ENCODE results near the gene EGFL8. TPM values are rescaled to one million over a fixed set of nuclear protein-coding genes. Genes with fewer than 3 reads are reported as not detected.

Gene EGFL8
- total RNA-seq, 1 experiment from 2014 or later, result 18.8 TPM

DNA sequence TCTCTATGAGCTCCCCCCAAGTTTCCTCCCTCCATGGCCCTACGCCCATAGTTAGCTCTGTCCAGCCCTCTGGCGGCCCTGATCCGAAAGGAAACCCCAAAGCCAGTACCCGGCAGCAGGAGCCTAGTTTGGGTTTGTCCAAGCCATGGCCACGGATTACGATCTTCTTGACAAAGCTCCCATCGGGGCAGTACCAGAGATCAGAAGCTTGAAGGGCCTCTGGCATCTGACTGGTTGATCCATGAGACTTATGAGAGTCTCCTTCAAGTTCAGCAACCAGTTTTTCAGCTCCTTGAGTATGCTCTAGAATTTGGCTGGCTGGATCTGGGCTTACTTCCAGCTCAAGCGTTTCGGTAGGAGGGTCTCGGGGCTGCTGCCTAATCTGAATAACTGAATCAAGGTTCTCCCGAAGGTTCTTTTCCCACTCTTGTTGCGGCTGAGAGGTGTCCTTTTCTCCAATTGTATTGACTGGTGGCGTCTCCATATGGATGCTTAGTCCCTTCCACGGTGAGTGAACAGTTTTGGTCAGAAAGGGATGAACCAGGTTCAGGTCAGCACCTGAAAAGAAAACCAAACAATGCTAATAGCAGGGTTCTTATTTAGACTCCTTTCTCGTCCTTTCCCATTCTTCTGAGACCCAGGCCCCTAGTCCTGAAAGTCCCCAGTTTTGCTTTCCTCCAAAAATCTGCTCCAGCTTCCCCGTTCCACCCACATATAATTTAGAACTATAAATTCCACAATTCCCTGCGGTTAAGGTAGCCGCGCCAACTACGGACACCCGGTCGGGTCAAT lies 34.9 kb upstream of the EGFL8 start:
- intact Hi-C loops (cut with micrococcal nuclease; ENCODE audit: unreplicated experiment), result no loop called here
- Mint-ChIP-seq H3K27ac (ENCODE audit: unreplicated experiment) (peak overlapping the region; percentile 91), H3K4me1 (ENCODE audit: low read depth, unreplicated experiment) (peaks cover 23% of the 10 kb centered on the region), H3K27me3 (ENCODE audit: unreplicated experiment) (peaks cover 13% of the 10 kb centered on the region), H3K36me3 (ENCODE audit: insufficient read depth, unreplicated experiment) (peaks cover 59% of the 10 kb centered on the region), H3K9me3 (ENCODE audit: low read depth, unreplicated experiment) (no peaks in the 10 kb centered on the region), H3K4me3 (ENCODE audit: low read depth, unreplicated experiment) (peak overlapping the region; percentile 98)
- TF ChIP-seq, protein P1, sequence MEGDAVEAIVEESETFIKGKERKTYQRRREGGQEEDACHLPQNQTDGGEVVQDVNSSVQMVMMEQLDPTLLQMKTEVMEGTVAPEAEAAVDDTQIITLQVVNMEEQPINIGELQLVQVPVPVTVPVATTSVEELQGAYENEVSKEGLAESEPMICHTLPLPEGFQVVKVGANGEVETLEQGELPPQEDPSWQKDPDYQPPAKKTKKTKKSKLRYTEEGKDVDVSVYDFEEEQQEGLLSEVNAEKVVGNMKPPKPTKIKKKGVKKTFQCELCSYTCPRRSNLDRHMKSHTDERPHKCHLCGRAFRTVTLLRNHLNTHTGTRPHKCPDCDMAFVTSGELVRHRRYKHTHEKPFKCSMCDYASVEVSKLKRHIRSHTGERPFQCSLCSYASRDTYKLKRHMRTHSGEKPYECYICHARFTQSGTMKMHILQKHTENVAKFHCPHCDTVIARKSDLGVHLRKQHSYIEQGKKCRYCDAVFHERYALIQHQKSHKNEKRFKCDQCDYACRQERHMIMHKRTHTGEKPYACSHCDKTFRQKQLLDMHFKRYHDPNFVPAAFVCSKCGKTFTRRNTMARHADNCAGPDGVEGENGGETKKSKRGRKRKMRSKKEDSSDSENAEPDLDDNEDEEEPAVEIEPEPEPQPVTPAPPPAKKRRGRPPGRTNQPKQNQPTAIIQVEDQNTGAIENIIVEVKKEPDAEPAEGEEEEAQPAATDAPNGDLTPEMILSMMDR (IDR thresholded peaks at IDR 0.05; ENCODE audit: unreplicated experiment), result no peak
- CTCF ChIA-PET, result interaction anchor here (0.6 to 4.6 kb wide), 11 partner anchors 11 to 1431 kb away, joined by 3 to 39 read pairs (median 4); partner anchors contain the start of gene VARS2
- TSS peak; percentile 41 for BruUV-seq (replicated peaks)
- DNase-seq, result no peak

DNA sequence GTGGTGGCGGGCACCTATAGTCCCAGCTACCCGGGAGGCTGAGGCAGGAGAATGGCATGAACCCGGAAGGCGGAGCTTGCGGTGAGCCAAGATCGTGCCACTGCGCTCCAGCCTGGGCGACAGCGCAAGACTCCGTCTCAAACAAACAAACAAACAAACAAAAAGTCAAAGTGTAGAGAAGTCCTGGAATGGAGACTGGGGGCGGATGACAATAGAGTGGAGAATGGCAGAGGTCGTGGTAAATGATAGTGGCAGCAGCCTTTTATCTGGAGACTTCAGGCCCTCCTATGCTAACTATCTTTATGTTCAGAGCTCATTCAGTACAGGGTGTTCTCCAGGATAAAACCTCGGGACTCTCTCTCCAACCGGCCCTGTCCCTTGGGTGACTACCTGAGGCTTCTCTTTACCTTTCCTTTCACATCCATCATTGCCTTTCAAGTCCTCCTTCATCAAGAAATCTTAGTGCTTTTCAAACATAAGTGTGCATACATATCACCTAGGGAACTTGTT lies 32.9 kb upstream of the EGFL8 start:
- TF ChIP-seq, protein P1 (IDR thresholded peaks at IDR 0.05; ENCODE audit: unreplicated experiment), result no peak
- no TSS peak for BruUV-seq (replicated peaks)
- Mint-ChIP-seq H3K36me3 (ENCODE audit: insufficient read depth, unreplicated experiment) (peaks cover 47% of the 10 kb centered on the region), H3K27ac (ENCODE audit: unreplicated experiment) (no peak overlapping the region), H3K9me3 (ENCODE audit: low read depth, unreplicated experiment) (no peaks in the 10 kb centered on the region), H3K4me3 (ENCODE audit: low read depth, unreplicated experiment) (no peak overlapping the region), H3K4me1 (ENCODE audit: low read depth, unreplicated experiment) (peaks cover 17% of the 10 kb centered on the region), H3K27me3 (ENCODE audit: unreplicated experiment) (peaks cover 29% of the 10 kb centered on the region)
- no peak for DNase-seq
- intact Hi-C loops (cut with micrococcal nuclease; ENCODE audit: unreplicated experiment), result no loop called here
- CTCF ChIA-PET, result interaction anchor here (0.6 kb wide), 2 partner anchors 64 to 642 kb away, joined by 3 to 4 read pairs; no protein-coding TSS in a partner anchor

DNA sequence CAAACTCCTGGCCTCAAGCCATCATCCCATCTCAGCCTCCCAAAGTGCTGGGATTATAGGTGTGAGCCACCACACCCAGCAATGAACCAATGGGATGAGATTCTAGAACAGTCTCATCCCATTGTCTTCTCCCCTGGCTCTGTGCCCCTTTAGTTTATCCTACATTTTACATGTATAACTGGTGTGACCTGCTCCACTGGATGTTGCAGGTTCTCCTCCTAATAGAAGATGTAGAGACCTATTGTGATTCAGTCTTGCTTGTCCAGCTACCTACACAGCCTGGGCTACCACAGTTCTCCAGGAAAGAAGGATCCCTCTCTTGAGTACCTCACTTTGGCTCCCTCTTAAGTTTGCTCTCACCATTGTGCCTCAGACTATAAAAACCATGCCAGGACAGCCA lies 32.3 kb upstream of the EGFL8 start:
- H3K4me1 Mint-ChIP-seq (ENCODE audit: low read depth, unreplicated experiment), result peaks cover 11% of the 10 kb centered on the region
- H3K36me3 Mint-ChIP-seq (ENCODE audit: insufficient read depth, unreplicated experiment), result peaks cover 41% of the 10 kb centered on the region
- intact Hi-C loops (cut with micrococcal nuclease; ENCODE audit: unreplicated experiment), result no loop called here
- no peak overlapping the region for H3K27ac Mint-ChIP-seq (ENCODE audit: unreplicated experiment)
- H3K4me3 Mint-ChIP-seq (ENCODE audit: low read depth, unreplicated experiment), result no peak overlapping the region
- CTCF ChIA-PET, result interaction anchor here (0.6 kb wide), 1 partner anchor 643 kb away, joined by 4 read pairs; no protein-coding TSS in a partner anchor
- DNase-seq, result no peak
- no peaks in the 10 kb centered on the region for H3K9me3 Mint-ChIP-seq (ENCODE audit: low read depth, unreplicated experiment)
- BruUV-seq (replicated peaks), result no TSS peak
- peaks cover 32% of the 10 kb centered on the region for H3K27me3 Mint-ChIP-seq (ENCODE audit: unreplicated experiment)
- TF ChIP-seq, protein P1 (IDR thresholded peaks at IDR 0.05; ENCODE audit: unreplicated experiment), result no peak

DNA sequence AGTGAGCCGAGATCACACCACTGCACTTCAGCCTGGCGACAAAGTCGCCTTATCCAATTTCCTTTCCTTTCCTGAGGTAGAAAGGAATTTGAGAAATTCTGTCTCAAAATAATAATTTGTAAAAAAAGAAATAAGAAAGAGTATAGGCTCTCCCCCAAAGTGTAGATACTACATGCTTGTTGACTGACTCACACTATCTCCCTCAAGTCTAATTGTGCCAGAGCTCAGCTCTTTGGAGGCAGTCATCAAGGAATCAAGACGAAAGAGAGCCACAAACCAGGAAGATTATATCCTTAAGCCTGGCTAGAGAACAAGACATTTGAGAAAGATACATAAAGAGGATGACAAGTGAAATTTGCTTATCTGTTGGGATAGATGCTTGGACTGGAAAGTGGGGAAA lies 30.6 kb upstream of the EGFL8 start:
- intact Hi-C loops (cut with micrococcal nuclease; ENCODE audit: unreplicated experiment), result no loop called here
- peaks cover 25% of the 10 kb centered on the region for H3K36me3 Mint-ChIP-seq (ENCODE audit: insufficient read depth, unreplicated experiment)
- H3K4me1 Mint-ChIP-seq (ENCODE audit: low read depth, unreplicated experiment), result peaks cover 3% of the 10 kb centered on the region

More for the DNA sequence above, 30.6 kb upstream of the EGFL8 start:
- TF ChIP-seq, protein P1 (IDR thresholded peaks at IDR 0.05; ENCODE audit: unreplicated experiment), result no peak
- no peaks in the 10 kb centered on the region for H3K9me3 Mint-ChIP-seq (ENCODE audit: low read depth, unreplicated experiment)
- CTCF ChIA-PET, result no interaction called here
- H3K4me3 Mint-ChIP-seq (ENCODE audit: low read depth, unreplicated experiment), result no peak overlapping the region
- no peak for DNase-seq
- no TSS peak for BruUV-seq (replicated peaks)
- peaks cover 37% of the 10 kb centered on the region for H3K27me3 Mint-ChIP-seq (ENCODE audit: unreplicated experiment)
- H3K27ac Mint-ChIP-seq (ENCODE audit: unreplicated experiment), result no peak overlapping the region
